GM21576 (cell line): ENCODE results near the gene UBE2G2.

Experiments used
- ATAC-seq: cut with Tn5 transposase; IDR thresholded peaks from one replicate; pipeline ENCODE4 v1.9.1; 2021; ENCODE audit warnings: mild to moderate bottlenecking, moderate library complexity; ENCODE audit not compliant: unreplicated experiment

Gene UBE2G2

GRCh38 chr21:44732956-44733355 lies 68.7 kb downstream of the UBE2G2 start:
- ATAC-seq: no peak

DNA sequence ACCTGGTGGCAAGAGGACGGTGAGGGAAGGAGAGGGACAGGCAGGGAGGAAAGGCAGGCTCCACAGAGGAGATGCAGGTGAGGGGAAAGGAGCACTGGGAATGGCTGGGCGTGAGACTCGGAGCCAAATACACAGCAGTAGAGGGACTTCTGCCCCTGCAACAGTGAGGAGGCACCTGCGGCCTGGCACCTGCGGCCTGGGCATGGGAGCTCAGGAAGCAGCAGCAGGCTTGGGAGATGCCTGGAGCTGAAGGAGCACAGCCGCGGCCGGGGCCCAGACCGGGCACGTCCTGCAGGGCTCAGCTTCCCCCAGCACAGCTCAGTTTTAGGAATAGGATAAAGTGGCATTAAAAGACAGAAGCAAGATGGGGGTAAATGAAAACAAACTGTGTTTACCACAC lies 69.4 kb downstream of the UBE2G2 start:
- no peak for ATAC-seq

DNA sequence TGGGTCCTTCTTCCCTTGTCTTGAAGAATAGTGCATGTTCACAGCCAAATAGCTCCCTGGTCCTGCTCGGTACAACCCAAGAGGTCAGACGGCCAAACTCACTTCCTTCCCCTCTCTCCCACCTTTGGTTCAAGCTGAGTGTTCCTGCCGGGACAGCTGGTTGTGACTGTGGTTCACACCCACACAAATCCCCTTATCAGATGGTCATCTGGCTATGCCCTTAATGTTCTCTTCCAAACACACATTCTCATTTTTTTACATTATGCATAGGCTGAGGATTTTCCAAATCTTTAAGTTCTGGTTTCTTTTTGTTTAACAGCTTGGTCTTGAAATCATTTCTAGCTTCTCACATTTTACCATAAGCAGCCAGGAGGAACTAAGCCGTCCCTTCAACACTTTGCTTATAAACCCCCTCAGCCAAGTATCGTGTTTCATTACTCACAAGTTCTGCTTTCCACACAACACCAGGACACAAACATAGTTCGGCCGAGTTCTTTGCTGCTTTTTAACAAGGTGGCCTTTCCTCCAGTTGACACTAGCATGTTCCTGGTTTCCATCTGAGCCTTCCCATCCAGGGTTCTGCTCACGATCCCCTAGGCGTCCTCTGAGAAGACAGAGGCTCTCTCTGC lies 70.6 kb downstream of the UBE2G2 start:
- no peak for ATAC-seq

GRCh38 chr21:44730028-44730395 lies 71.6 kb downstream of the UBE2G2 start:
- ATAC-seq: no peak

DNA sequence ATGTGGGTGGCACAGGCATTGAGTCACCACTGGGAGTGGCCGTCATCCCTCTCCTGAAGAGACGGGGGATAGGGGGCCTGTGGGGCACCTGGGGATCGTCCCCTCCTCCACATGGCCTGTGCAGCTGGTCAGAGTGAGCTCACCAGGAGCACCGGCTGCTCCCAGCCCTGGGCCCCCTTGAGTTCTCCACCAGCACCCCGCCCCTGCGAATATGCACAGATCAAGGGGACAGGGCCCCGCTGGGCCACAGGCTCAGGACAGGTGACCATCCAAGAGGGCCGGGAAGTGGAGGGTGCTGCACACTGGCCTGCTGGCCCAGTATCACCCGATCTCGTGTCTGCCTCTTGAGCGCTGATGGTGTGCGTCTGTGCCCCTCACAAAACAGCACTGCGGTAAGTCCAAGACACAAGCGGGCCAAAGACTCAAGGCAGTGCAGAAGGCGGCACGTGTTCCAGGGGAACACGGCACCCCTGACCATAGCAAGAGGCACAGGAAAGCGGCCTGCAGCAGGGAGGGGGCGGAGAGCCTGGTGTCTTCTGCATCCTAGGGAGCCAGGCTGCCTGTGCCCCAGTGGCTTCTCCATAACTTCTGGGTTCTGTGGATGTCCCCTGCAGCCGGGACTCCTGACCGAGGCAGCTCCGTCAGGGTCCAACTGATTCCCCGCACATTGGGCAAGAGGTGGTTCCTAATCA lies 72.1 kb downstream of the UBE2G2 start:
- no peak for ATAC-seq

GRCh38 chr21:44728716-44729115 lies 72.9 kb downstream of the UBE2G2 start:
- no peak for ATAC-seq

GRCh38 chr21:44727757-44728156 lies 73.9 kb downstream of the UBE2G2 start:
- no peak for ATAC-seq

- no peak for ATAC-seq
Measured at GRCh38 chr21:44727321-44727720, 74.3 kb downstream of the UBE2G2 start.

- ATAC-seq: no peak
Measured at GRCh38 chr21:44726826-44727225, 74.8 kb downstream of the UBE2G2 start.

DNA sequence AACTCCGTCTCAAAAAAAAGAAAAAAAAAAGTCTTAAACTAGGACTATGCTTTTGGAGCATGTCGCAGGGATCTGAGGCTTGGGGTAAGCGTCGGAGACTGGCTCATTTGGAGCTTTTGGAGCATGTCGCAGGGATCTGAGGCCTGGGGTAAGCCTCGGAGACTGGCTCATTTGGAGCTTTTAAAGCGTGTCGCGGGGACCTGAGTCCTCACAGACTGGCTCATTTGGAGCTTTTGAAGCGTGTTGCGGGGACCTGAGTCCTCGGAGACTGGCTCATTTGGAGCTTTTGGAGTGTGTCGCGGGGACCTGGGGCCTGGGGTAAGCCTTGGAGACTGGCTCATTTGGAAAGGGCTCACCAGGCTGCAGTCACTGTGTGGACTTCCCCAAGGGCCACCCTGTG lies 76.7 kb downstream of the UBE2G2 start:
- no peak for ATAC-seq

DNA sequence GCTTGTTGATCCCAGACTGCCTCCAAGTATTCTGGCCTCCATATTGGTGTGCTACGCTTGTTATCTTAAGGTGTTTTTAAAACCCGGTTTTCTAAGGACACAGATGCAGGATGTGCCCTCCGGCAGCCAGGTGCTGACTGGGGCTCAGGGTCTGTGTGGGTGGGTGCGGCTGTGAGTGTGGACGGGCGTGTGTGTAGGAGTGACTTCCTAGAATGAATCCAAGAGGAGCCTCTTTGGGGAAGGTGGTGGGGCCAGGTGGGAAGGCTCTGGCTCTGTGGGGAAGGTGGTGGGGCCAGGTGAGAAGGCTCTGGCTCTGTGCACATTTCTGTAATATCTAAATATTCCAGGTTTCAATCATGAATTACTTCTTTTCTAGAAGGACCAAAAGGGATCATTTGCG lies 77.4 kb downstream of the UBE2G2 start:
- no peak for ATAC-seq

DNA sequence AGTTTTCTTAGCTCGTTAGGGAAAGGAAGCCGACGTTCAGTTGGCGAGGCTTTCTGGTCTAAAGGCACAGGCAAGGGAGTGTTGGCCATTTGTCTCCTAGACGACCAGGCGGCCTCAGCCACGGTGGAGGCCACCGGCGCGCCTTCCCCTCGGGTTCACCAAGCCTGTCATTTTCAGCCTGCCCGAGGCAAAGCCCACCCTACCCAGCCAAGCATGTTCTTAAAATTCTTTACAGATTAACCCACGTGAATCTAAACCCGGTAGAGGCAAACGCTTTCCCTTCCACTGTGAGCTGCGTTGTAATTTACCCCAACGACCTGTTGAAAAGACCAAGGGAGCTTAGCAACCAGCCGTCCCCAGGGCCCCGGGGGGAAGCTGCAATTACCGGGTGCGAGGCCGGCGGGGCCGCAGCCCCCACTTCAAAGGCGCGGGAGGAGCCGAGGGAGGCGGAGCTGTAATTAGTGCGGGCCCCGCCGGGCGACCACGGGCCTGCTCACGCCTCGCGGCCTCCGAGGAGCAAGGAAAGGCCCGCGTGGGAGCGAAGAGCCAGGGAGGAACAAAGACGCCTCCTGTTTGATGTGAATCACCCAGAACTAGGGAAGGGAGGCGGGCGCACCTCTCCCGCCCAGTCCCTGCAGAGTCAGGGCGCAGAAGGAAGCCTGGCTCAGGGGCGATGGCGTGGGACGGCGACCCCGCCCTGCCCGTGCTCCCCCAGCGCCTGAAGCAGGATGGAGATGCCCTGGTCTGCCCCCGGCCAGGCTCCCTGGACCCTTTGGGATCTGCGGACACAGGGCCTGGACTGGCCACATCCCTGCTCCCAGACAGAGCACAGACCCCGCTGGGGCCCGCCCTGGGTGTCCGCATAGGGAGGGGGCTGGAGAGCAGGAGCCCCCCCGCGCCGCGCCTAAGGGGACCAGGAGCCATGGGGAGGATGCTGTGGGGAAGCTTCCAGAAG lies 78.2 kb downstream of the UBE2G2 start:
- no peak for ATAC-seq

DNA sequence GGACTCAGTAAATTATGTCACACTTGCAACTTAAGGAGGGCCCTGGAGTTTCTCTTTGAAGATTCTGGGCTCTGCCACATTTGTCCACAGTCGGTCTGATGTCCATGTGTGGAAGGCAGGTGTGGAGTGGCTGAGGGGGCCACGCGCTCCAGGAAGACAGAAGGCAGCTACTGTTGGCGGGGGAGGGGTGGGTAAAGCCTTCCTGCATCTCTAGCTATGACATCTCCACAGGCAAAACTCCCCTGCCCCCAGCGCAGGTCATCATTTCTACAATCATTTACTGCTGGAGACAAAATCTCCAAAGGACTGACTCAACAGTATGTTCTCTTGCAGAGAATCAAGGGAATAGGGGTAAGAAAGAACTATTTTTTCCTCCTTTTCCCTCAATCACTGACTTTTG lies 78.9 kb downstream of the UBE2G2 start:
- no peak for ATAC-seq

DNA sequence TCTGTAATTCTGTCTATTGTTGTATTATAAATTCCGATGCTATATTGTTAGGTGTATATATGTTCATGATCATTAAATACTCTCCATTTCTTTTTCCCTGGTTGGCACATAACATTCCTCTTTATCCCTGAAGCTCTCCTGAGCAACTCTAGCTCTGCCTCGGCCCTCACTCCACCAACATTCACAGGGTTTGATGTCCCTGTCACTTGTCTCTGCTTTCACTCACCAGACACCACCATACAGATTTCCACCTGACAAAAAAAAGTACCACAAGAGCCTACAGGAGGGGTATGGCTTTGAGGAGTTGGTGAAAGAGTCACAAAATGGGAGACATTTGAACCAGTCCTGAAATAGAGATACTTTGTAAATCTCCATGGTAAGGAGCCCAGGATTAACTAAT lies 81.5 kb downstream of the UBE2G2 start:
- no peak for ATAC-seq
